Measurements from ENCODE around the gene DHX30. TPM values are rescaled to one million over a fixed set of nuclear protein-coding genes. Genes with fewer than 3 reads are reported as not detected.

DHX30 gene
- total RNA-seq, 1 experiment from 2014 or later = 65.1 TPM

DNA sequence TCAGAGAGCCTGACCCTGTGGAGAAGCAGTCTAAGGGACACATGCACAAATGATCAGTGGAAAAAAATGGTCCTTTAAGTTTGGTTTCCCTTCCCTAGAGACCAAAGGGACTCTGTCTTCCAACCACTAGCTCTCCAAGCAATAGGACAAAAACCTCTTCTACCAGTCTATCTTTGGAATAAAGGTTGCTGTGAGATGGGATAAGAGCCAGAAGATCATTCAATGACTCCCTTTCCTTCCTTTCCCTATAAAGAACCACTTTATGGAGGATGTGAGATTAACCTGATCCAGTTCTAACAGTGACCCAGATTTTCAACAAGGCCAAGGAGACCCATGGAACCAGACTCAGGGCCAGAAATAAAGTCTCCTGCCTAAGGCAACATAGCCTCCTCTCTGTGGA, 74.8 kb downstream of the DHX30 start:
- in situ Hi-C loops (cut with HindIII; ENCODE audit: low pct_unique_long_range_greater_than_20kb, low sequenced_read_pairs) = no loop called here
- no peak for ATAC-seq

DNA sequence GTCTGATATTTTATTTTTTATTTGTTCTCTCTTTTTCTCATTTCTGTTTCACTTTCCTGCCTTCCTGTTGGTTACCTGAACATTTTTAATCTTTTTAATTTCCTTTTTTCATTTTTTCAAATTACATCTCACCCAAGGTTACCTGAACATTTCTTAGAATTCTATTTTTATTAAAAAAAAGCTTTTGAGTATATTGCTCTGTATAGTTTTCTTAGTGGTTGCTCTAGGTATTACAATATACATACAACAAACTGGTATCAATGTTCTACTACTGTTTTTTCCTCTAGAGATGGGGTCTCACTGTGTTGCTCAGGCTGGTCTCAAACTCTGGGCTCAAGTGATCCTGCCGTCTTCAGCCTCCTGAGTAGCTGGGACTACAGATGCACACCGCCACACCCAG, 79.4 kb downstream of the DHX30 start:
- Histone ChIP-seq H3K36me3 (ENCODE audit: control insufficient read depth, insufficient read depth, low read length) (no peaks in the 10 kb centered on the region), H3K4me1 (ENCODE audit: control insufficient read depth, insufficient read depth, low read length) (no peaks in the 10 kb centered on the region), H3K27ac (ENCODE audit: low read length) (no peak overlapping the region), H3K27me3 (ENCODE audit: control insufficient read depth, insufficient read depth, low read length) (no peaks in the 10 kb centered on the region), H3K9me3 (ENCODE audit: control insufficient read depth, insufficient read depth, low read depth, low read length) (no peaks in the 10 kb centered on the region), H3K4me3 (ENCODE audit: low read depth in 2 of 2, low read length in 2 of 2) (no peak overlapping the region)
- in situ Hi-C loops (cut with HindIII; ENCODE audit: low pct_unique_long_range_greater_than_20kb, low sequenced_read_pairs) = no loop called here
- intact Hi-C loops (cut with micrococcal nuclease; ENCODE audit: unreplicated experiment) = no loop called here
- no peak for DNase-seq (ENCODE audit: low read depth, low spot score)
- ChIA-PET POLR2A (no interaction called here), CTCF (no interaction called here)
- no peak for TF ChIP-seq POLR2AphosphoS5 (IDR thresholded peaks at IDR 0.05; ENCODE audit: low read depth, low read length)
- TF ChIP-seq SIN3A (IDR thresholded peaks at IDR 0.05; ENCODE audit: borderline replicate concordance, insufficient read depth, low read depth, low read length) = no peak
- TF ChIP-seq, protein P1, sequence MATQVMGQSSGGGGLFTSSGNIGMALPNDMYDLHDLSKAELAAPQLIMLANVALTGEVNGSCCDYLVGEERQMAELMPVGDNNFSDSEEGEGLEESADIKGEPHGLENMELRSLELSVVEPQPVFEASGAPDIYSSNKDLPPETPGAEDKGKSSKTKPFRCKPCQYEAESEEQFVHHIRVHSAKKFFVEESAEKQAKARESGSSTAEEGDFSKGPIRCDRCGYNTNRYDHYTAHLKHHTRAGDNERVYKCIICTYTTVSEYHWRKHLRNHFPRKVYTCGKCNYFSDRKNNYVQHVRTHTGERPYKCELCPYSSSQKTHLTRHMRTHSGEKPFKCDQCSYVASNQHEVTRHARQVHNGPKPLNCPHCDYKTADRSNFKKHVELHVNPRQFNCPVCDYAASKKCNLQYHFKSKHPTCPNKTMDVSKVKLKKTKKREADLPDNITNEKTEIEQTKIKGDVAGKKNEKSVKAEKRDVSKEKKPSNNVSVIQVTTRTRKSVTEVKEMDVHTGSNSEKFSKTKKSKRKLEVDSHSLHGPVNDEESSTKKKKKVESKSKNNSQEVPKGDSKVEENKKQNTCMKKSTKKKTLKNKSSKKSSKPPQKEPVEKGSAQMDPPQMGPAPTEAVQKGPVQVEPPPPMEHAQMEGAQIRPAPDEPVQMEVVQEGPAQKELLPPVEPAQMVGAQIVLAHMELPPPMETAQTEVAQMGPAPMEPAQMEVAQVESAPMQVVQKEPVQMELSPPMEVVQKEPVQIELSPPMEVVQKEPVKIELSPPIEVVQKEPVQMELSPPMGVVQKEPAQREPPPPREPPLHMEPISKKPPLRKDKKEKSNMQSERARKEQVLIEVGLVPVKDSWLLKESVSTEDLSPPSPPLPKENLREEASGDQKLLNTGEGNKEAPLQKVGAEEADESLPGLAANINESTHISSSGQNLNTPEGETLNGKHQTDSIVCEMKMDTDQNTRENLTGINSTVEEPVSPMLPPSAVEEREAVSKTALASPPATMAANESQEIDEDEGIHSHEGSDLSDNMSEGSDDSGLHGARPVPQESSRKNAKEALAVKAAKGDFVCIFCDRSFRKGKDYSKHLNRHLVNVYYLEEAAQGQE (IDR thresholded peaks at IDR 0.05; ENCODE audit: insufficient read depth in 1 of 2, low read depth in 2 of 2, low read length in 1 of 2) = no peak
- TF ChIP-seq TCF7L2 (IDR thresholded peaks at IDR 0.05; ENCODE audit: low read depth, low read length) = no peak
- TF ChIP-seq, protein P2, sequence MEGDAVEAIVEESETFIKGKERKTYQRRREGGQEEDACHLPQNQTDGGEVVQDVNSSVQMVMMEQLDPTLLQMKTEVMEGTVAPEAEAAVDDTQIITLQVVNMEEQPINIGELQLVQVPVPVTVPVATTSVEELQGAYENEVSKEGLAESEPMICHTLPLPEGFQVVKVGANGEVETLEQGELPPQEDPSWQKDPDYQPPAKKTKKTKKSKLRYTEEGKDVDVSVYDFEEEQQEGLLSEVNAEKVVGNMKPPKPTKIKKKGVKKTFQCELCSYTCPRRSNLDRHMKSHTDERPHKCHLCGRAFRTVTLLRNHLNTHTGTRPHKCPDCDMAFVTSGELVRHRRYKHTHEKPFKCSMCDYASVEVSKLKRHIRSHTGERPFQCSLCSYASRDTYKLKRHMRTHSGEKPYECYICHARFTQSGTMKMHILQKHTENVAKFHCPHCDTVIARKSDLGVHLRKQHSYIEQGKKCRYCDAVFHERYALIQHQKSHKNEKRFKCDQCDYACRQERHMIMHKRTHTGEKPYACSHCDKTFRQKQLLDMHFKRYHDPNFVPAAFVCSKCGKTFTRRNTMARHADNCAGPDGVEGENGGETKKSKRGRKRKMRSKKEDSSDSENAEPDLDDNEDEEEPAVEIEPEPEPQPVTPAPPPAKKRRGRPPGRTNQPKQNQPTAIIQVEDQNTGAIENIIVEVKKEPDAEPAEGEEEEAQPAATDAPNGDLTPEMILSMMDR (IDR thresholded peaks at IDR 0.05) = no peak
- BruUV-seq (replicated peaks) = no TSS peak
- no peak for ATAC-seq

More for the DNA sequence above, 74.8 kb downstream of the DHX30 start:
- ChIA-PET POLR2A (no interaction called here), CTCF (no interaction called here)
- H3K9me3 ChIP-seq (ENCODE audit: control insufficient read depth, insufficient read depth, low read depth, low read length) = no peaks in the 10 kb centered on the region
- BruUV-seq (replicated peaks) = no TSS peak
- no peak overlapping the region for H3K4me3 ChIP-seq (ENCODE audit: low read depth in 2 of 2, low read length in 2 of 2)
- TF ChIP-seq, protein P1 (IDR thresholded peaks at IDR 0.05; ENCODE audit: insufficient read depth in 1 of 2, low read depth in 2 of 2, low read length in 1 of 2) = no peak
- TF ChIP-seq, protein P2 (IDR thresholded peaks at IDR 0.05) = no peak
- TF ChIP-seq TCF7L2 (IDR thresholded peaks at IDR 0.05; ENCODE audit: low read depth, low read length) (no peak), POLR2AphosphoS5 (IDR thresholded peaks at IDR 0.05; ENCODE audit: low read depth, low read length) (no peak), SIN3A (IDR thresholded peaks at IDR 0.05; ENCODE audit: borderline replicate concordance, insufficient read depth, low read depth, low read length) (no peak)
- H3K27me3 ChIP-seq (ENCODE audit: control insufficient read depth, insufficient read depth, low read length) = no peaks in the 10 kb centered on the region
- intact Hi-C loops (cut with micrococcal nuclease; ENCODE audit: unreplicated experiment) = no loop called here
- no peak for DNase-seq (ENCODE audit: low read depth, low spot score)
- H3K36me3 ChIP-seq (ENCODE audit: control insufficient read depth, insufficient read depth, low read length) = peaks cover 1% of the 10 kb centered on the region; the same call in 1 of the 2 replicates
- H3K27ac ChIP-seq (ENCODE audit: low read length) = no peak overlapping the region
- H3K4me1 ChIP-seq (ENCODE audit: control insufficient read depth, insufficient read depth, low read length) = no peaks in the 10 kb centered on the region
